AG04449 (cell line): ENCODE results near the gene RASGEF1C.

Experiments
- CTCF ChIA-PET: fragments of 350-600 bp; formaldehyde crosslinking; extraction: SDS; loops from one replicate; lab custom pipeline; 2021; ENCODE audit warnings: antibody characterized with exemption; lab: Yijun Ruan, JAX
- POLR2A ChIA-PET: fragments of 400-600, 350-600 bp; formaldehyde crosslinking; extraction: SDS; loops from one replicate; lab custom pipeline; 2020; ENCODE audit warnings: antibody characterized with exemption, inconsistent platforms; lab: Yijun Ruan, JAX
- DNase-seq: peaks from one replicate; pipeline ENCODE4 v3.0.0-alpha.2; 2010; ENCODE audit warnings: low read depth, low spot score
- H3K4me3 ChIP-seq: 2 replicates; pipeline ENCODE4 v1.5.1; 2011; ENCODE audit warnings: low read depth, mild to moderate bottlenecking, control low read depth, low read length
- CTCF ChIP-seq: IDR thresholded peaks from one replicate; pipeline ENCODE4 v1.5.1; 2011; ENCODE audit warnings: mild to moderate bottlenecking, moderate library complexity, low read length, control low read depth, inconsistent platforms; ENCODE audit not compliant: insufficient read depth; ENCODE audit errors: missing control alignments

Gene RASGEF1C

GRCh38 chr5:180081481-180081880 is 127.5 kb downstream of the RASGEF1C start:
- DNase-seq: no peak
- ChIA-PET POLR2A (no interaction called here), CTCF (interaction anchor here (1.3 to 6.3 kb wide), 2 partner anchors 9 to 10 kb away, joined by 5 to 34 read pairs; no protein-coding TSS in a partner anchor)
- H3K4me3 ChIP-seq: no peak overlapping the region
- no peak for TF ChIP-seq CTCF

- CTCF ChIA-PET: interaction anchor here (0.6 to 6.3 kb wide), 4 partner anchors 9 to 1465 kb away, joined by 3 to 34 read pairs (median 9); no protein-coding TSS in a partner anchor
- no peak for DNase-seq
- POLR2A ChIA-PET: no interaction called here
- H3K4me3 ChIP-seq: no peak overlapping the region
- no peak for TF ChIP-seq CTCF
These were observed 128.3 kb downstream of the RASGEF1C start for GRCh38 chr5:180080486-180081280.

- CTCF ChIA-PET: interaction anchor here (0.6 to 6.3 kb wide), 4 partner anchors 10 to 1464 kb away, joined by 3 to 34 read pairs (median 8); no protein-coding TSS in a partner anchor
- no peak overlapping the region for H3K4me3 ChIP-seq
- no peak for DNase-seq
- no peak for TF ChIP-seq CTCF
- POLR2A ChIA-PET: no interaction called here
These were observed 129.1 kb downstream of the RASGEF1C start for GRCh38 chr5:180079702-180080466.

GRCh38 chr5:180078348-180078747 is 130.7 kb downstream of the RASGEF1C start:
- no peak for DNase-seq
- no peak overlapping the region for H3K4me3 ChIP-seq
- ChIA-PET CTCF (interaction anchor here (1.3 to 6.3 kb wide), 3 partner anchors 11 to 14 kb away, joined by 3 to 34 read pairs (median 13); no protein-coding TSS in a partner anchor), POLR2A (no interaction called here)
- no peak for TF ChIP-seq CTCF

- no peak overlapping the region for H3K4me3 ChIP-seq
- POLR2A ChIA-PET: no interaction called here
- CTCF ChIA-PET: interaction anchor here (2.8 to 6.3 kb wide), 2 partner anchors 12 to 14 kb away, joined by 13 to 34 read pairs; no protein-coding TSS in a partner anchor
- DNase-seq: no peak
- no peak for TF ChIP-seq CTCF
These were observed 131.3 kb downstream of the RASGEF1C start for GRCh38 chr5:180077594-180078284.
